A673 (cell line): ENCODE results near the gene MIEN1. TPM values are rescaled to one million over a fixed set of nuclear protein-coding genes. Genes with fewer than 3 reads are reported as not detected.
A peak's percentile ranks its signal among the peaks of the same experiment; 100 is the strongest.

ENCODE experiments used
- BruUV-seq: library from RNA; stranded (reverse); fragments of 400-500 nt; replicated peaks from 2 replicates; lab custom pipeline; 2021; lab: Mats Ljungman, UMichigan
- CTCF ChIA-PET: fragments of 300-600 bp; sonication (Branson Sonifier 250); formaldehyde crosslinking; loops from one replicate; lab custom pipeline; 2022; ENCODE audit warnings: antibody characterized with exemption; lab: Charles Lee
- POLR2A ChIA-PET: fragments of 300-600 bp; sonication (Branson Sonifier 250); formaldehyde crosslinking; loops from one replicate; lab custom pipeline; 2022; ENCODE audit warnings: antibody characterized with exemption; ENCODE audit not compliant: low non-redundant PET; lab: Charles Lee
- DNase-seq: peaks from one replicate; pipeline ENCODE4 v3.0.0-alpha.2; 2015; ENCODE audit warnings: low spot score
- H3K27ac ChIP-seq: fragments of 200-600 bp; sonication (generic); 2 replicates; pipeline ENCODE4 v1.5.1; 2016; ENCODE audit warnings: mixed run types, low read depth, mild to moderate bottlenecking, mixed read lengths, antibody characterized with exemption, low read length; ENCODE audit not compliant: poor library complexity, severe bottlenecking
- H3K27me3 ChIP-seq: fragments of 200-600 bp; sonication (generic); replicated peaks from 2 replicates; pipeline ENCODE4 v1.6.1; 2017; ENCODE audit warnings: mixed run types, low read depth, mild to moderate bottlenecking, mixed read lengths, antibody characterized with exemption, low read length; ENCODE audit not compliant: insufficient read depth, poor library complexity
- H3K36me3 ChIP-seq: fragments of 200-600 bp; sonication (generic); 2 replicates; pipeline ENCODE4 v1.6.1; 2016; ENCODE audit warnings: mixed run types, mild to moderate bottlenecking, mixed read lengths, antibody characterized with exemption, low read length; ENCODE audit not compliant: insufficient read depth, poor library complexity, severe bottlenecking
- H3K4me1 ChIP-seq: fragments of 200-600 bp; sonication (generic); 2 replicates; pipeline ENCODE4 v1.6.1; 2017; ENCODE audit warnings: mixed run types, mild to moderate bottlenecking, mixed read lengths, antibody characterized with exemption, low read length; ENCODE audit not compliant: insufficient read depth, poor library complexity, severe bottlenecking
- H3K4me3 ChIP-seq: fragments of 200-600 bp; sonication (generic); 2 replicates; pipeline ENCODE4 v1.5.1; 2016; ENCODE audit warnings: low read depth, mixed run types, mild to moderate bottlenecking, mixed read lengths, low read length; ENCODE audit not compliant: poor library complexity, severe bottlenecking
- H3K9me3 ChIP-seq: fragments of 200-600 bp; sonication (generic); 2 replicates; pipeline ENCODE4 v1.6.1; 2016; ENCODE audit warnings: mixed run types, low read depth, mild to moderate bottlenecking, mixed read lengths, antibody characterized with exemption, low read length; ENCODE audit not compliant: poor library complexity, severe bottlenecking
- CTCF ChIP-seq: fragments of 300-800, 200-600 bp; sonication (generic); conservative IDR thresholded peaks from 2 replicates; pipeline ENCODE4 v1.5.1; 2017; ENCODE audit warnings: low read depth, mild to moderate bottlenecking, antibody characterized with exemption, low read length, moderate library complexity, mixed read lengths
- EZH2 ChIP-seq: fragments of 200-600 bp; sonication (generic); IDR thresholded peaks from 2 replicates; pipeline ENCODE4 v1.6.1; 2017; ENCODE audit warnings: borderline replicate concordance, low read depth, mild to moderate bottlenecking, mixed read lengths, antibody characterized with exemption, low read length; ENCODE audit not compliant: poor library complexity, severe bottlenecking
- intact Hi-C: fragments of 100-400 bp; cut with micrococcal nuclease; formaldehyde crosslinking; loops from one replicate; pipeline ENCODE4 v1.10.0; 2022; ENCODE audit not compliant: unreplicated experiment
- total RNA-seq: library from RNA; stranded (reverse); gene quantifications from 2 replicates; pipeline ENCODE4 v1.2.3, GENCODE V29; 2021

The MIEN1 gene
- total RNA-seq, 1 experiment from 2014 or later, result 30.5 TPM

DNA sequence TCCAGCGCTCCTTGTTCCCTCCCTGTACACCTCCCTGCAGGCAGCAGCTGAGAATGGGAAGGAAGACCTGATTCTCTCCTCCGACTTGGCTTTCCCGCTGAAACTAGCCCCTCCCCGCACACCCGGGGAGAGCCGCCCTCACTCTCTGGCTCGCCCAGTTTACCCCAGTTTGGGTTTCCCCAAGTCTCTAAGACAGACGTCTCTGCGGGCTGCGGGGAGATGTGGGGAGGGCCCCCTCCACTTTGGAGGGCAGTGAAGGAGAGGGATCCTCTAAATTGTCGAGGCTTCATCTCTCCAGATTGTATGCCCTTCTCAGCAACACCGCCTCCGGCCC lies 8.2 kb upstream of the MIEN1 start:
- Histone ChIP-seq H3K9me3 (no peaks in the 10 kb centered on the region), H3K36me3 (no peaks in the 10 kb centered on the region), H3K27ac (no peak overlapping the region), H3K4me1 (no peaks in the 10 kb centered on the region), H3K4me3 (peak overlapping the region; percentile 37), H3K27me3 (no peaks in the 10 kb centered on the region)
- BruUV-seq, result no TSS peak
- ChIA-PET POLR2A (no interaction called here), CTCF (no interaction called here)
- TF ChIP-seq CTCF (no peak), EZH2 (no peak)
- no peak for DNase-seq
- intact Hi-C loops, result no loop called here

DNA sequence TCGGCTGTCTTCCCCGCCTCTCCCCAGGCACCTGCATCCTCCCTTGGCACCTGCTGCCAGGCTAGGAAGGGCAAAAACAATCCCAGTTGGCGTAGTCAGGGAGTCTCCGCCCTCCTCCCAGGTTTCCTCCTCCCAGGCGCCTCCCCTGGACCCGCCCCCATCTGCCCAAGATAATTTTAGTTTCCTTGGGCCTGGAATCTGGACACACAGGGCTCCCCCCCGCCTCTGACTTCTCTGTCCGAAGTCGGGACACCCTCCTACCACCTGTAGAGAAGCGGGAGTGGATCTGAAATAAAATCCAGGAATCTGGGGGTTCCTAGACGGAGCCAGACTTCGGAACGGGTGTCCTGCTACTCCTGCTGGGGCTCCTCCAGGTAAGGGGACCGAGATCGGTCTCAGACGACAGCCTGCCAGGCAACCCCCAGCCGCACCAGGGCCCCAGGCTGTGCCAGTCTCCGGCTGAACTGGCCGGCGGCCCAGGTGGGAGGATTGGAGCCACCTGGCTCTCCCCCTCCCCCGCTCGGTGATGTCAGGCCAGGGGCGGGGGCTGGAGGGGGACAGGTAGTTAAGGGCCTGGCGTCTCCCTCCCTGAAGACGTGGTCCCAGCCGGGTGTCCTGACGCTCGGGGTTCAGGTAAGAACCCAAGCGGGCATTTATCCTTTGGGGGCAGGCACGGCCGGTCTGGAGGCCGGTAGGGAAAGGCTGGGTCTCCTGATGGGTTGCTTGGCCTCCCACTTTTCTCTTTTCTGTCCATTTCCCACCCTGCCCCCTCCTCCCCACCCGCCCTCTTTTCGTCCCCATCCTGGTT lies 7.6 kb upstream of the MIEN1 start, which contains the start of gene GRB7:
GRB7 (plus strand) TSS at position 179 of the 808 bp plus-strand sequence. CDS start 4,364 bp downstream, outside the sequence.
- POLR2A ChIA-PET, result no interaction called here

GRCh38 chr17:39737206-39737759 lies 7.0 kb upstream of the MIEN1 start:
- Histone ChIP-seq H3K36me3 (no peaks in the 10 kb centered on the region), H3K4me3 (no peak overlapping the region), H3K27me3 (no peaks in the 10 kb centered on the region), H3K27ac (no peak overlapping the region), H3K4me1 (no peaks in the 10 kb centered on the region), H3K9me3 (no peaks in the 10 kb centered on the region)
- DNase-seq, result no peak
- no peak for TF ChIP-seq CTCF
- TF ChIP-seq EZH2, result no peak
- ChIA-PET CTCF (no interaction called here), POLR2A (no interaction called here)
- intact Hi-C loops, result no loop called here
- BruUV-seq, result no TSS peak

More for the DNA sequence above, 7.6 kb upstream of the MIEN1 start, which contains the start of gene GRB7:
- Histone ChIP-seq H3K36me3 (no peaks in the 10 kb centered on the region), H3K27me3 (no peaks in the 10 kb centered on the region), H3K27ac (no peak within 1 kb of the TSS), H3K9me3 (no peaks in the 10 kb centered on the region), H3K4me1 (no peaks in the 10 kb centered on the region), H3K4me3 (peak within 1 kb of the TSS; percentile 37)
- TF ChIP-seq EZH2 (no peak), CTCF (no peak)
- CTCF ChIA-PET, result no interaction called here
- no peak for DNase-seq
- intact Hi-C loops, result no loop called here
- BruUV-seq, result no TSS peak
